ENCODE data around the gene JAG1.

- TF ChIP-seq CTCF (IDR thresholded peaks at IDR 0.05; ENCODE audit: low read depth, low read length) = no peak
- TF ChIP-seq POLR2A (IDR thresholded peaks at IDR 0.05; ENCODE audit: extremely low read depth, insufficient read length) = no peak
- no peak for TF ChIP-seq MAX (IDR thresholded peaks at IDR 0.05; ENCODE audit: low read depth, low read length)
- TF ChIP-seq MYC (IDR thresholded peaks at IDR 0.05; ENCODE audit: low read depth, low read length) = no peak
Observed at GRCh38 chr20:10646886-10647420, 26.8 kb downstream of the JAG1 start.

All from NB4 (cell line).